Coronary artery (tissue), 2 donors: ENCODE measurements around the gene USP20.

Experiments
- DNase-seq: peaks from one replicate; pipeline ENCODE4 v3.0.0-alpha.2; 2017; ENCODE audit warnings: low spot score
- H3K27ac ChIP-seq, 2 donors: fragments of 200-600 bp; sonication (generic); one replicate each; pipeline ENCODE4 v1.5.1; 2016 to 2019
- H3K4me3 ChIP-seq: fragments of 200-600 bp; sonication (generic); 2 replicates; pipeline ENCODE4 v1.5.1; 2016; ENCODE audit warnings: mild to moderate bottlenecking, moderate library complexity
- TF ChIP-seq, protein P1 (sequence below): fragments of 200-600 bp; sonication (generic); IDR thresholded peaks from one replicate; pipeline ENCODE4 v1.5.1; 2019; ENCODE audit warnings: antibody characterized with exemption

Gene USP20

GRCh38 chr9:129923589-129923988, 88.3 kb downstream of the USP20 start:
- H3K27ac ChIP-seq: no peak overlapping the region
- DNase-seq: no peak
- TF ChIP-seq, protein P1, sequence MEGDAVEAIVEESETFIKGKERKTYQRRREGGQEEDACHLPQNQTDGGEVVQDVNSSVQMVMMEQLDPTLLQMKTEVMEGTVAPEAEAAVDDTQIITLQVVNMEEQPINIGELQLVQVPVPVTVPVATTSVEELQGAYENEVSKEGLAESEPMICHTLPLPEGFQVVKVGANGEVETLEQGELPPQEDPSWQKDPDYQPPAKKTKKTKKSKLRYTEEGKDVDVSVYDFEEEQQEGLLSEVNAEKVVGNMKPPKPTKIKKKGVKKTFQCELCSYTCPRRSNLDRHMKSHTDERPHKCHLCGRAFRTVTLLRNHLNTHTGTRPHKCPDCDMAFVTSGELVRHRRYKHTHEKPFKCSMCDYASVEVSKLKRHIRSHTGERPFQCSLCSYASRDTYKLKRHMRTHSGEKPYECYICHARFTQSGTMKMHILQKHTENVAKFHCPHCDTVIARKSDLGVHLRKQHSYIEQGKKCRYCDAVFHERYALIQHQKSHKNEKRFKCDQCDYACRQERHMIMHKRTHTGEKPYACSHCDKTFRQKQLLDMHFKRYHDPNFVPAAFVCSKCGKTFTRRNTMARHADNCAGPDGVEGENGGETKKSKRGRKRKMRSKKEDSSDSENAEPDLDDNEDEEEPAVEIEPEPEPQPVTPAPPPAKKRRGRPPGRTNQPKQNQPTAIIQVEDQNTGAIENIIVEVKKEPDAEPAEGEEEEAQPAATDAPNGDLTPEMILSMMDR: no peak
- no peak overlapping the region for H3K4me3 ChIP-seq

GRCh38 chr9:129929496-129930125, 94.4 kb downstream of the USP20 start:
- H3K27ac ChIP-seq: no peak overlapping the region
- TF ChIP-seq, protein P1: no peak
- H3K4me3 ChIP-seq: no peak overlapping the region
- no peak for DNase-seq

GRCh38 chr9:129930743-129931142, 95.5 kb downstream of the USP20 start:
- Histone ChIP-seq H3K27ac (peak overlapping the region in 1 of 2 donors; percentile 60), H3K4me3 (no peak overlapping the region)
- no peak for DNase-seq
- TF ChIP-seq, protein P1: no peak
